Ishikawa (cell line): ENCODE measurements around the gene RNF144B.

ENCODE experiments used
- CEBPB ChIP-seq: IDR thresholded peaks from 2 replicates; pipeline ENCODE4 v1.6.1; 2012
- CREB1 ChIP-seq: IDR thresholded peaks from 2 replicates; pipeline ENCODE4 v1.6.1; 2012; ENCODE audit warnings: low read depth
- EGR1 ChIP-seq: IDR thresholded peaks from 2 replicates; pipeline ENCODE4 v1.6.1; 2012
- EP300 ChIP-seq: IDR thresholded peaks from 2 replicates; pipeline ENCODE4 v1.6.1; 2012; ENCODE audit warnings: borderline replicate concordance
- FOXM1 ChIP-seq: IDR thresholded peaks from 2 replicates; pipeline ENCODE4 v1.6.1; 2012; ENCODE audit warnings: low read depth, borderline replicate concordance
- NFIC ChIP-seq: IDR thresholded peaks from 2 replicates; pipeline ENCODE4 v1.6.1; 2012
- RAD21 ChIP-seq: IDR thresholded peaks from 2 replicates; pipeline ENCODE4 v1.6.1; 2012; ENCODE audit warnings: low read depth
- TAF1 ChIP-seq: IDR thresholded peaks from 2 replicates; pipeline ENCODE4 v1.6.1; 2012; ENCODE audit warnings: low read depth, mild to moderate bottlenecking
- TCF12 ChIP-seq: IDR thresholded peaks from 2 replicates; pipeline ENCODE4 v1.6.1; 2012; ENCODE audit warnings: low read depth
- TEAD4 ChIP-seq: IDR thresholded peaks from 2 replicates; pipeline ENCODE4 v1.6.1; 2012
- YY1 ChIP-seq: IDR thresholded peaks from 2 replicates; pipeline ENCODE4 v1.6.1; 2012; ENCODE audit warnings: low read depth
- ZBTB7A ChIP-seq: IDR thresholded peaks from 2 replicates; pipeline ENCODE4 v1.6.1; 2012; ENCODE audit warnings: low read depth
- TF ChIP-seq, protein P1 (sequence below): IDR thresholded peaks from 2 replicates; pipeline ENCODE4 v1.6.1; 2012
- TF ChIP-seq, protein P2 (sequence below): IDR thresholded peaks from 2 replicates; pipeline ENCODE4 v1.6.1; 2012; ENCODE audit warnings: low read depth, mild to moderate bottlenecking
- TF ChIP-seq, protein P3 (sequence below): IDR thresholded peaks from 2 replicates; pipeline ENCODE4 v1.6.1; 2012

The RNF144B gene

DNA sequence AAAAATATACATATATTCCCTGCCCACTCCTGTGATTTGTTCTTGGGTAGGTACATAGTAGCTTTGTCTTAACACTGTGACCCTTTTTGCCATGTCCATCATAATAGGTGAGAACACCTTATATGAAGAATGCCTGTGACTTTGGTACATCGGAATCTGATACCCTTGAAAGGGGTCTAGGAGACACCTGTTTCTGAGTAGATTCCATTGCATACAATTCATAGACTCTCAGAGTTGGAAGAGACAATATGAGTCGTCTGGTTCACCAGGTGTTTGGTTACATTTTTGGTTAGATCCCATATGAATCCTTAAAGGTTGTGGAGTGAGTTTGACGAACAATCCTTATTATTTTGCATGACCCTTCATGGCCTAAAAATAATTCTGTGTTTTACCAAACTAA, 36.3 kb downstream of the RNF144B start:
- TF ChIP-seq ZBTB7A (no peak), RAD21 (no peak), NFIC (no peak), EP300 (no peak), TCF12 (no peak), EGR1 (no peak), CREB1 (no peak)

DNA sequence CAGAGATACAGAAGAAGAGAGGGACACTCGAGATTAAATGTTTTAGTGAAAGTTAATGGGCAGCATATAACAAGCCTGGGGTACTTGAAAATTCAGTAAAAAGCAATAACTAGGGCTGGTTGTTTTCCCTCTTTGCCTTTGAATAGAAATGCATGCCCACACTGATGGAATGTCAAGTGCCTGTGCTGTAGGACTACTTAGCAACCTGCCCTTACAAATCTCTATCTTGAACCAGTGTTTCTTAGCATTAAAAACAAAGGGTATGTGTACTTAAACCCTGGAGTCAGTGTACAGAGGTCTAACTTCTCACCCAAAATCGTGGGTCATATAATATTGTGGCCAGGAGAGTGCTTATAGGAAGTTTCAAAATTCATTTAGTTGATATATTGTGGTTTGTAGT, 37.1 kb downstream of the RNF144B start:
- TF ChIP-seq, protein P1, sequence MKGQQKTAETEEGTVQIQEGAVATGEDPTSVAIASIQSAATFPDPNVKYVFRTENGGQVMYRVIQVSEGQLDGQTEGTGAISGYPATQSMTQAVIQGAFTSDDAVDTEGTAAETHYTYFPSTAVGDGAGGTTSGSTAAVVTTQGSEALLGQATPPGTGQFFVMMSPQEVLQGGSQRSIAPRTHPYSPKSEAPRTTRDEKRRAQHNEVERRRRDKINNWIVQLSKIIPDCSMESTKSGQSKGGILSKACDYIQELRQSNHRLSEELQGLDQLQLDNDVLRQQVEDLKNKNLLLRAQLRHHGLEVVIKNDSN, result no peak
- no peak for TF ChIP-seq EGR1
- TF ChIP-seq CREB1, result no peak
- no peak for TF ChIP-seq TEAD4
- TF ChIP-seq, protein P2, sequence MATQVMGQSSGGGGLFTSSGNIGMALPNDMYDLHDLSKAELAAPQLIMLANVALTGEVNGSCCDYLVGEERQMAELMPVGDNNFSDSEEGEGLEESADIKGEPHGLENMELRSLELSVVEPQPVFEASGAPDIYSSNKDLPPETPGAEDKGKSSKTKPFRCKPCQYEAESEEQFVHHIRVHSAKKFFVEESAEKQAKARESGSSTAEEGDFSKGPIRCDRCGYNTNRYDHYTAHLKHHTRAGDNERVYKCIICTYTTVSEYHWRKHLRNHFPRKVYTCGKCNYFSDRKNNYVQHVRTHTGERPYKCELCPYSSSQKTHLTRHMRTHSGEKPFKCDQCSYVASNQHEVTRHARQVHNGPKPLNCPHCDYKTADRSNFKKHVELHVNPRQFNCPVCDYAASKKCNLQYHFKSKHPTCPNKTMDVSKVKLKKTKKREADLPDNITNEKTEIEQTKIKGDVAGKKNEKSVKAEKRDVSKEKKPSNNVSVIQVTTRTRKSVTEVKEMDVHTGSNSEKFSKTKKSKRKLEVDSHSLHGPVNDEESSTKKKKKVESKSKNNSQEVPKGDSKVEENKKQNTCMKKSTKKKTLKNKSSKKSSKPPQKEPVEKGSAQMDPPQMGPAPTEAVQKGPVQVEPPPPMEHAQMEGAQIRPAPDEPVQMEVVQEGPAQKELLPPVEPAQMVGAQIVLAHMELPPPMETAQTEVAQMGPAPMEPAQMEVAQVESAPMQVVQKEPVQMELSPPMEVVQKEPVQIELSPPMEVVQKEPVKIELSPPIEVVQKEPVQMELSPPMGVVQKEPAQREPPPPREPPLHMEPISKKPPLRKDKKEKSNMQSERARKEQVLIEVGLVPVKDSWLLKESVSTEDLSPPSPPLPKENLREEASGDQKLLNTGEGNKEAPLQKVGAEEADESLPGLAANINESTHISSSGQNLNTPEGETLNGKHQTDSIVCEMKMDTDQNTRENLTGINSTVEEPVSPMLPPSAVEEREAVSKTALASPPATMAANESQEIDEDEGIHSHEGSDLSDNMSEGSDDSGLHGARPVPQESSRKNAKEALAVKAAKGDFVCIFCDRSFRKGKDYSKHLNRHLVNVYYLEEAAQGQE, result no peak
- no peak for TF ChIP-seq YY1
- TF ChIP-seq ZBTB7A, result no peak
- no peak for TF ChIP-seq TCF12
- no peak for TF ChIP-seq CEBPB
- no peak for TF ChIP-seq TAF1
- no peak for TF ChIP-seq FOXM1
- no peak for TF ChIP-seq NFIC

DNA sequence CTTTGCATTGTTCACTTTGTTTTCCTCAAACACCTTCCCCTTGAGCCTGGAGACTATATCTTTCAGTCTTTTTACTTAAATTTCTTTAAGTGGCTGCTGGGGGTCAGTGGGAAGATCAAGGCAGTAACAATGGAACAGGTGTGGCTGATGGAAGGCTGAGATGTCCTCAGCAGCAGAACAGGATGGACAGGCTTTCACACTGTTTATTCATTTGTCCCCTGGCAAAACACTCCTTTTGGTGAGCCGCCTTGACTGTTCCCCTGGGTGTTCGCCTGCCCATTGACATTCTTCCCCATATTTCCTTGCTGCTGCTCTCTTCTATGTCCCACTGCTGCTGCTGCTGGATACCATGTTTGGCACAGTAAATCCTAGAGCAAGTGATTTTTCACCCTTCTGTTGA, 38.1 kb downstream of the RNF144B start:
- no peak for TF ChIP-seq CREB1
- TF ChIP-seq, protein P3, sequence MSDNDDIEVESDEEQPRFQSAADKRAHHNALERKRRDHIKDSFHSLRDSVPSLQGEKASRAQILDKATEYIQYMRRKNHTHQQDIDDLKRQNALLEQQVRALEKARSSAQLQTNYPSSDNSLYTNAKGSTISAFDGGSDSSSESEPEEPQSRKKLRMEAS, result no peak
- no peak for TF ChIP-seq TEAD4
- TF ChIP-seq TAF1, result no peak
- no peak for TF ChIP-seq NFIC
- TF ChIP-seq EP300, result no peak
- TF ChIP-seq, protein P1, result no peak
- TF ChIP-seq, protein P2, result no peak

DNA sequence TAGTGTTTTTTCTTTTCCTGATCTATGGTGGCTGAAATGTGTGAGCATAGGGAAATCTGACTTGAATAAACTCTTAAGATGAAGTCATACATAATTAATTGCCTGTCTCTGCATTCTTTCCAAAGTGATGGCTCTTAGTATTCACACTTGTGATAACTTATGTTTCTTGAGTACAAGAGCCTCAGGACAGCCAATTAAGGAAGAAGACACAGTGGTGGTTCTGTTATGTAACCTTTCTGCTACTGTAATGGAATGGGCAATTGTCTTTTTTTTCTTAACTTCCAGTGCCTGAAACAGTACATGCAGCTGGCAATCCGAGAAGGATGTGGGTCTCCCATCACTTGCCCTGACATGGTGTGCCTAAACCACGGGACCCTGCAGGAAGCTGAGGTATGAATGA, 40.1 kb downstream of the RNF144B start:
- no peak for TF ChIP-seq EGR1
- TF ChIP-seq CREB1, result no peak
- TF ChIP-seq, protein P2, result no peak
- TF ChIP-seq TAF1, result no peak
- no peak for TF ChIP-seq NFIC
- TF ChIP-seq, protein P3, result no peak
- TF ChIP-seq, protein P1, result no peak
- no peak for TF ChIP-seq TCF12
- TF ChIP-seq YY1, result no peak
- TF ChIP-seq FOXM1, result no peak
- TF ChIP-seq ZBTB7A, result no peak
- no peak for TF ChIP-seq EP300
- TF ChIP-seq RAD21, result no peak
- TF ChIP-seq CEBPB, result no peak
- no peak for TF ChIP-seq TEAD4
